Spleen (tissue), 11 donors: Measurements from ENCODE around the gene ICE2. TPM values are rescaled to one million over a fixed set of nuclear protein-coding genes. Genes with fewer than 3 reads are reported as not detected.

Source experiments
- DNase-seq: peaks from one replicate; pipeline ENCODE4 v3.0.0-alpha.2; 2020
- H3K27ac ChIP-seq, 8 donors: fragments of 200-600 bp; sonication (generic) in 7 of 8; 1 replicate in 4 of 8; 2 replicates in 4 of 8; pipeline versions ENCODE4 v1.5.0 to v1.8.0; 2016 to 2021; ENCODE audit warnings: inconsistent platforms in 4 of 8, mild to moderate bottlenecking in 4 of 8, moderate library complexity in 1 of 8
- H3K27me3 ChIP-seq, 7 donors: fragments of 200-600 bp; sonication (generic) in 6 of 7; replicated peaks in 1 of 7; 1 replicate in 4 of 7; 2 replicates in 3 of 7; pipeline versions ENCODE4 v1.5.0 to v1.8.0; 2016 to 2021; ENCODE audit warnings: inconsistent platforms in 3 of 7, mild to moderate bottlenecking in 1 of 7
- H3K36me3 ChIP-seq, 6 donors: fragments of 200-600 bp; sonication (generic) in 5 of 6; 1 replicate in 4 of 6; 2 replicates in 2 of 6; pipeline versions ENCODE4 v1.5.0 to v1.8.0; 2016 to 2021; ENCODE audit warnings: inconsistent platforms in 2 of 6
- H3K4me1 ChIP-seq, 6 donors: fragments of 200-600 bp; sonication (generic) in 5 of 6; 1 replicate in 3 of 6; 2 replicates in 3 of 6; pipeline versions ENCODE4 v1.5.0 to v1.8.0; 2016 to 2021; ENCODE audit warnings: inconsistent platforms in 3 of 6
- H3K4me3 ChIP-seq, 8 donors: fragments of 200-600 bp; sonication (generic) in 7 of 8; 1 replicate in 4 of 8; 2 replicates in 4 of 8; pipeline versions ENCODE4 v1.5.0 to v1.8.0; 2016 to 2021; ENCODE audit warnings: inconsistent platforms in 4 of 8, mild to moderate bottlenecking in 4 of 8, moderate library complexity in 2 of 8
- H3K9me3 ChIP-seq, 8 donors: fragments of 200-600 bp; sonication (generic) in 7 of 8; 1 replicate in 4 of 8; 2 replicates in 4 of 8; pipeline versions ENCODE4 v1.5.0 to v1.8.0; 2016 to 2021; ENCODE audit warnings: inconsistent platforms in 4 of 8
- CTCF ChIP-seq, 11 experiments: fragments of 200-600 bp in 7 of 11; fragments of 450-650 bp in 4 of 11; sonication (generic) in 4 of 11; IDR thresholded peaks in 8 of 11; conservative IDR thresholded peaks in 3 of 11; 1 replicate in 7 of 11; 2 replicates in 4 of 11; pipeline versions ENCODE4 v1.4.0 to v1.8.0; 2016 to 2021; ENCODE audit warnings: antibody characterized with exemption in 11 of 11, inconsistent platforms in 4 of 11, mild to moderate bottlenecking in 1 of 11
- POLR2A ChIP-seq, 3 donors: fragments of 450-650 bp; IDR thresholded peaks; one replicate each; pipeline ENCODE4 v1.5.1; 2017; ENCODE audit warnings: antibody characterized with exemption in 3 of 3, mild to moderate bottlenecking in 1 of 3
- POLR2AphosphoS5 ChIP-seq, 3 donors: sonication (generic); formaldehyde crosslinking; IDR thresholded peaks; one replicate each; pipeline ENCODE4 v1.5.1; 2017; ENCODE audit warnings: antibody characterized with exemption in 3 of 3
- WGBS, 5 donors: extraction: QIAGEN DNeasy Blood & Tissue Kit in 3 of 5; methylation state at CpG; one replicate each; pipeline versions ENCODE4 v1.1.5 to v1.1.7; 2013 to 2018; 5-methylcytosine and 5-hydroxymethylcytosine counted together
- intact Hi-C: fragments of 100-400 bp; cut with DNase I; formaldehyde crosslinking; loops from one replicate; pipeline ENCODE4 v1.15.0; 2023; ENCODE audit warnings: low total_unique reads
- polyA plus RNA-seq, 3 donors: library from polyadenylated mRNA; stranded (reverse); fragments of 200-250 nt; gene quantifications; one replicate each; pipeline ENCODE4 v1.2.1, GENCODE V29; 2013
- total RNA-seq, 7 donors: library from RNA; depleted of rRNA in 3 of 7; stranded (reverse); fragments of >200 nt in 3 of 7; fragmentation: NEBNext Ultra II Directional in 4 of 7; extraction: Animal tissue kit (Norgen Biotek cat#: 25700) in 4 of 7; gene quantifications; one replicate each; pipeline versions ENCODE4 v1.1.0 to v1.2.1, GENCODE V29; 2016 to 2021
- donor health status: healthy with polysubstance abuse.
- donor health status: DM: no; HTN: no; CAD: no; lungs with moderate emphysema.
- donor health status: DM: no; HTN: no; CAD: no.
- donor health status: Bipolar disorder and iron deficiency.
- donor health status: healthy.
- donor health status: DM: no; HTN: no; CAD: no.
- donor health status: DM: yes; HTN: yes; CAD: no.

The ICE2 gene
- total and polyA plus RNA-seq, 10 donors, result 15.8 to 66.4 (median 46.9) TPM

GRCh38 chr15:60421544-60421943, 57.4 kb downstream of the ICE2 start:
- no peak for TF ChIP-seq POLR2AphosphoS5 (IDR thresholded peaks at IDR 0.05)
- TF ChIP-seq POLR2A (IDR thresholded peaks at IDR 0.05), result no peak
- TF ChIP-seq CTCF (IDR thresholded peaks at IDR 0.05 in 8 of 11, conservative IDR thresholded peaks at IDR 0.05 in 3 of 11), result no peak
- H3K36me3 ChIP-seq, result peaks cover 0 to 43% (median 3%) of the 10 kb centered on the region in 6 donors
- H3K4me3 ChIP-seq, result no peak overlapping the region
- H3K27ac ChIP-seq, result no peak overlapping the region
- peaks cover 0 to 27% (median 9%) of the 10 kb centered on the region in 6 donors for H3K4me1 ChIP-seq
- intact Hi-C loops, result no loop called here
- no peaks in the 10 kb centered on the region for H3K27me3 ChIP-seq
- no peaks in the 10 kb centered on the region for H3K9me3 ChIP-seq
- DNase-seq, result no peak
- 78 to 95% (median 91%) methylated on average over 1 of the region's 1 CpG for WGBS, 5 donors

GRCh38 chr15:60420203-60420716, 58.7 kb downstream of the ICE2 start:
- Histone ChIP-seq H3K9me3 (no peaks in the 10 kb centered on the region), H3K4me1 (peaks cover 0 to 21% (median 9%) of the 10 kb centered on the region in 6 donors), H3K27me3 (no peaks in the 10 kb centered on the region), H3K27ac (no peak overlapping the region), H3K36me3 (peaks cover 0 to 32% (median 0%) of the 10 kb centered on the region in 6 donors), H3K4me3 (no peak overlapping the region)
- 91 to 99% (median 95%) methylated on average over 2 of the region's 2 CpGs for WGBS, 5 donors
- TF ChIP-seq POLR2A (IDR thresholded peaks at IDR 0.05) (no peak), POLR2AphosphoS5 (IDR thresholded peaks at IDR 0.05) (no peak), CTCF (IDR thresholded peaks at IDR 0.05 in 8 of 11, conservative IDR thresholded peaks at IDR 0.05 in 3 of 11) (no peak)
- intact Hi-C loops, result no loop called here
- DNase-seq, result no peak

- WGBS, 5 donors, result 84 to 99% (median 93%) methylated on average over 2 of the region's 2 CpGs
- no peak for TF ChIP-seq POLR2A (IDR thresholded peaks at IDR 0.05)
- TF ChIP-seq CTCF (IDR thresholded peaks at IDR 0.05 in 8 of 11, conservative IDR thresholded peaks at IDR 0.05 in 3 of 11), result no peak
- Histone ChIP-seq H3K27me3 (no peaks in the 10 kb centered on the region), H3K4me1 (peaks cover 0 to 16% (median 9%) of the 10 kb centered on the region in 6 donors), H3K9me3 (no peaks in the 10 kb centered on the region), H3K27ac (no peak overlapping the region), H3K36me3 (peaks cover 0 to 27% (median 0%) of the 10 kb centered on the region in 6 donors), H3K4me3 (no peak overlapping the region)
- intact Hi-C loops, result no loop called here
- no peak for DNase-seq
These were observed 59.2 kb downstream of the ICE2 start for GRCh38 chr15:60419753-60420152.

- intact Hi-C loops, result no loop called here
- Histone ChIP-seq H3K36me3 (peaks cover 0 to 14% (median 0%) of the 10 kb centered on the region in 6 donors), H3K27me3 (no peaks in the 10 kb centered on the region), H3K4me1 (peaks cover 0 to 3% (median 0%) of the 10 kb centered on the region in 6 donors), H3K9me3 (no peaks in the 10 kb centered on the region), H3K4me3 (no peak overlapping the region), H3K27ac (no peak overlapping the region)
- no peak for TF ChIP-seq CTCF (IDR thresholded peaks at IDR 0.05 in 8 of 11, conservative IDR thresholded peaks at IDR 0.05 in 3 of 11)
- TF ChIP-seq POLR2A (IDR thresholded peaks at IDR 0.05), result no peak
- no peak for TF ChIP-seq POLR2AphosphoS5 (IDR thresholded peaks at IDR 0.05)
- DNase-seq, result no peak
- 69 to 85% (median 72%) methylated on average over 3 of the region's 3 CpGs for WGBS, 5 donors
These were observed 60.8 kb downstream of the ICE2 start for GRCh38 chr15:60418096-60418495.
